SK-N-SH (cell line): ENCODE results near the gene PRRG3. TPM values are rescaled to one million over a fixed set of nuclear protein-coding genes. Genes with fewer than 3 reads are reported as not detected.

Experiments
- CTCF ChIA-PET: fragments of 300-600, 350-600 bp; formaldehyde crosslinking; extraction: SDS; loops from one replicate; lab custom pipeline; 2021; lab: Yijun Ruan, JAX
- POLR2A ChIA-PET: fragments of 350-600 bp; sonication (Branson Sonifier 250); formaldehyde crosslinking; extraction: SDS; loops from one replicate; lab custom pipeline; 2020; ENCODE audit warnings: antibody characterized with exemption, inconsistent platforms; lab: Yijun Ruan, JAX
- DNase-seq: peaks from one replicate; pipeline ENCODE4 v3.0.0; 2012
- H2AFZ ChIP-seq: fragments of 200-600 bp; sonication (generic); 2 replicates; pipeline ENCODE4 v1.8.1; 2016; ENCODE audit warnings: antibody characterized with exemption, mild to moderate bottlenecking, low read depth
- H3F3A ChIP-seq: fragments of 200-600 bp; sonication (generic); replicated peaks from 2 replicates; pipeline ENCODE3; 2016; ENCODE audit warnings: antibody characterized with exemption, mild to moderate bottlenecking; ENCODE audit not compliant: insufficient read depth
- H3K27ac ChIP-seq, 2 experiments: fragments of 200-500 bp in 1 of 2; fragments of 200-600 bp in 1 of 2; sonication (Bioruptor generic) in 1 of 2; sonication (generic), shearing (Covaris generic) in 1 of 2; 2 replicates each; pipeline versions ENCODE4 v1.5.1 to v1.6.1; 2014 to 2016; ENCODE audit warnings: low read depth in 2 of 2, inconsistent platforms in 1 of 2, low read length in 1 of 2, mild to moderate bottlenecking in 1 of 2, mixed read lengths in 1 of 2
- H3K27me3 ChIP-seq: fragments of 200-600 bp; sonication (generic), shearing (Covaris generic); 2 replicates; pipeline ENCODE4 v1.6.1; 2016; ENCODE audit warnings: mixed run types; ENCODE audit not compliant: insufficient read depth
- H3K36me3 ChIP-seq, 2 experiments: fragments of 200-500 bp in 1 of 2; fragments of 200-600 bp in 1 of 2; sonication (Bioruptor generic) in 1 of 2; sonication (generic) in 1 of 2; replicated peaks in 1 of 2; 2 replicates each; pipeline versions ENCODE3 to v1.5.1; 2014 to 2016; ENCODE audit warnings: low read length in 1 of 2, mild to moderate bottlenecking in 1 of 2; ENCODE audit not compliant: insufficient read depth in 2 of 2, control insufficient read depth in 1 of 2
- H3K4me1 ChIP-seq, 2 experiments: fragments of 200-500 bp in 1 of 2; fragments of 200-600 bp in 1 of 2; sonication (Bioruptor generic) in 1 of 2; sonication (generic), shearing (Covaris generic) in 1 of 2; 2 replicates each; pipeline versions ENCODE4 v1.5.1 to v1.6.1; 2014 to 2016; ENCODE audit warnings: low read depth in 1 of 2, low read length in 1 of 2, mixed run types in 1 of 2; ENCODE audit not compliant: insufficient read depth in 2 of 2, control insufficient read depth in 1 of 2
- H3K4me2 ChIP-seq: fragments of 200-600 bp; sonication (generic), shearing (Covaris generic); 2 replicates; pipeline ENCODE4 v1.6.1; 2017; ENCODE audit warnings: mixed run types
- H3K4me3 ChIP-seq, 2 experiments: fragments of 200-500 bp in 1 of 2; fragments of 200-600 bp in 1 of 2; sonication (Bioruptor generic) in 1 of 2; sonication (generic), shearing (Covaris generic) in 1 of 2; 2 replicates each; pipeline versions ENCODE4 v1.5.1 to v1.8.1; 2014 to 2016; ENCODE audit warnings: low read depth in 2 of 2, inconsistent platforms in 1 of 2, low read length in 1 of 2, mild to moderate bottlenecking in 1 of 2, mixed read lengths in 1 of 2, moderate library complexity in 1 of 2
- H3K79me2 ChIP-seq: fragments of 200-600 bp; sonication (generic); 2 replicates; pipeline ENCODE4 v1.8.1; 2017; ENCODE audit warnings: mild to moderate bottlenecking; ENCODE audit not compliant: insufficient read depth
- H3K9ac ChIP-seq: fragments of 200-600 bp; sonication (generic); 2 replicates; pipeline ENCODE4 v1.6.1; 2017; ENCODE audit warnings: mixed run types
- H3K9me2 ChIP-seq: fragments of 200-600 bp; sonication (generic); 2 replicates; pipeline ENCODE4 v1.6.1; 2017; ENCODE audit warnings: mixed run types
- H3K9me3 ChIP-seq: fragments of 200-600 bp; sonication (generic); 2 replicates; pipeline ENCODE4 v1.6.1; 2017; ENCODE audit warnings: mixed run types, mild to moderate bottlenecking, moderate library complexity
- H4K20me1 ChIP-seq: fragments of 200-600 bp; sonication (generic); 2 replicates; pipeline ENCODE4 v1.6.1; 2017; ENCODE audit warnings: mild to moderate bottlenecking, mixed run types; ENCODE audit not compliant: insufficient read depth
- ELF1 ChIP-seq: IDR thresholded peaks from 2 replicates; pipeline ENCODE4 v1.4.0; 2012
- EP300 ChIP-seq, 2 experiments: IDR thresholded peaks; 2 replicates each; pipeline versions ENCODE4 v1.4.0 to v1.6.1; 2012; ENCODE audit warnings: borderline replicate concordance in 1 of 2, low read depth in 1 of 2, low read length in 1 of 2
- RFX5 ChIP-seq: IDR thresholded peaks from 2 replicates; pipeline ENCODE4 v1.6.1; 2012; ENCODE audit warnings: mild to moderate bottlenecking, improper control_type of control experiment, low read length
- SIN3A ChIP-seq: IDR thresholded peaks from 2 replicates; pipeline ENCODE4 v1.6.1; 2012; ENCODE audit warnings: low read depth, mild to moderate bottlenecking, low read length, moderate library complexity, borderline replicate concordance
- YY1 ChIP-seq: IDR thresholded peaks from 2 replicates; pipeline ENCODE4 v1.4.0; 2012; ENCODE audit warnings: low read depth, mild to moderate bottlenecking
- WGBS: methylation state at CpG from one replicate; pipeline ENCODE4 v1.1.6; 2017; ENCODE audit warnings: low lambda C conversion rate; 5-methylcytosine and 5-hydroxymethylcytosine counted together
- polyA plus RNA-seq, 3 experiments: library from polyadenylated mRNA; depleted of rRNA; stranded (reverse); fragments of >200 nt; gene quantifications; 2 replicates each; pipeline ENCODE4 v1.2.3, GENCODE V29; 2012
- TF ChIP-seq, protein P1 (sequence below): IDR thresholded peaks from 2 replicates; pipeline ENCODE4; 2012
- TF ChIP-seq, protein P2 (sequence below): IDR thresholded peaks from 2 replicates; pipeline ENCODE4 v1.6.1; 2012; ENCODE audit warnings: mild to moderate bottlenecking, low read depth, low read length, moderate library complexity

The PRRG3 gene
- polyA plus RNA-seq, 1 of the 3 experiments (the other 2 are of a cell fraction) = not detected

DNA sequence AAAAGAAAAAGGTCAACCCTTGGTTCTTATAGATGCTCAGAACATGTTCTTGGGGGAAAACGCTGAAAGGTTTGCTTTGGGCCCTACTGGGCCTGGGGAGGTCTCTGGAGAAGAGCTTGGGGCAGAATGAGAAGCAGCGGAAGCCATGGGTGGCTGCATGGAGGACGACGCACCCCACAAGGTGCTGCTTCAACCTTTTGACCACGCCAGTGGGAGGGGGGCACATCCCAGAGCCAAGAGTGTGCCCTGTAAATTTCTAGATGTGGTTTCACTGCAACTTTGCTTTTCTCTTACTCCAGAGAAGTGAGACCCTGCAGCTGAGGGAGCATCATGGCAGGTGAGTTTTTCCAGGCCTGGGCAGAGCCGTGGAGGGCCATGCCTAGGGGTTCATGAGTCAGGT, 3.2 kb downstream of the PRRG3 start:
- WGBS = 0% methylated on average over 5 of the region's 6 CpGs
- no peaks in the 10 kb centered on the region for H4K20me1 ChIP-seq
- TF ChIP-seq YY1 = no peak
- TF ChIP-seq, all 33 proteins: peak for 0
- peaks cover 24% of the 10 kb centered on the region for H3K27me3 ChIP-seq
- no peak overlapping the region for H3K4me2 ChIP-seq
- no peak overlapping the region for H2AFZ ChIP-seq
- H3K9me2 ChIP-seq = no peaks in the 10 kb centered on the region
- H3K4me1 ChIP-seq = no peaks in the 10 kb centered on the region
- H3K27ac ChIP-seq = no peak overlapping the region
- ChIA-PET CTCF (no interaction called here), POLR2A (no interaction called here)
- no peaks in the 10 kb centered on the region for H3K36me3 ChIP-seq
- no peaks in the 10 kb centered on the region for H3F3A ChIP-seq
- no peak overlapping the region for H3K4me3 ChIP-seq
- no peak overlapping the region for H3K9ac ChIP-seq
- H3K9me3 ChIP-seq = no peaks in the 10 kb centered on the region
- DNase-seq = no peak
- no peaks in the 10 kb centered on the region for H3K79me2 ChIP-seq

DNA sequence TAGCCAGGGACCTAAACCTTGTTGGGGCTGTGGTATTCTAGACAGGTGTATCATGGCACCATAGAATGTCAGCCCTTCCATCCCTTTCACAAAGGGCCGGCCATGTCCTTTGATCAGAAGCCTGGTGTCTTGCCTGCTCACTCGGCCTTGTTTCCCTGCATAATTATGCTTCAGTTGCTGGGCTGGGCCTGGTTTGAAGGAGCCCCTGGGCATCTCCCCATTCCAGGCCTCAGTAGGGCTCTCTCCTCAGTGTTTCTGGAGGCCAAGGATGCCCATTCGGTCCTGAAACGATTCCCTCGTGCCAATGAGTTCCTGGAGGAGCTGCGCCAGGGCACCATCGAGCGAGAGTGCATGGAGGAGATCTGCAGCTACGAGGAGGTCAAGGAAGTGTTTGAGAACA, 4.5 kb downstream of the PRRG3 start:
- Histone ChIP-seq H3K9me2 (no peaks in the 10 kb centered on the region), H3K4me1 (no peaks in the 10 kb centered on the region), H3K27ac (no peak overlapping the region), H3K9me3 (no peaks in the 10 kb centered on the region), H3F3A (no peaks in the 10 kb centered on the region), H3K79me2 (no peaks in the 10 kb centered on the region), H2AFZ (no peak overlapping the region), H3K36me3 (no peaks in the 10 kb centered on the region), H3K4me3 (no peak overlapping the region), H4K20me1 (no peaks in the 10 kb centered on the region), H3K27me3 (peaks cover 26% of the 10 kb centered on the region), H3K4me2 (no peak overlapping the region), H3K9ac (no peak overlapping the region)
- no peak for DNase-seq
- CTCF ChIA-PET = no interaction called here
- POLR2A ChIA-PET = no interaction called here
- 2% methylated on average over 9 of the region's 9 CpGs for WGBS
- TF ChIP-seq RFX5 = no peak

DNA sequence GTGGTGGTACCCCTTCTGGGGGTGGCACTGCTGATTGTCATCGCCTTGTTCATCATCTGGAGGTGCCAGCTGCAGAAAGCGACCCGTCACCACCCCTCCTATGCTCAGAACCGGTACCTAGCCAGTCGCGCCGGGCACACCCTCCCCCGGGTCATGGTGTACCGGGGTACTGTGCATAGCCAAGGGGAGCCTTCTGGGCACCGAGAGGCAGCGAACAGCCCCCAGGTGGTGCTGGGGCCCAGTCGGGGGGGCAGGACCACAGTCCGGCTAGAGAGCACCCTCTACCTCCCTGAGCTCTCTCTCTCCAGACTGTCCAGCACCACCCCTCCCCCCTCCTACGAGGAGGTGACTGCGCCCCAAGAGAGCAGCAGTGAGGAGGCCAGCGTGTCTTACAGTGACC, 5.3 kb downstream of the PRRG3 start:
- no peak overlapping the region for H2AFZ ChIP-seq
- H3K9me3 ChIP-seq = no peaks in the 10 kb centered on the region
- CTCF ChIA-PET = no interaction called here
- no peak overlapping the region for H3K9ac ChIP-seq
- no CpG with 5 or more reads among the region's 16 CpGs for WGBS
- H3K27me3 ChIP-seq = peaks cover 24% of the 10 kb centered on the region
- no peak overlapping the region for H3K27ac ChIP-seq
- POLR2A ChIA-PET = no interaction called here
- H3K79me2 ChIP-seq = no peaks in the 10 kb centered on the region
- no peaks in the 10 kb centered on the region for H3K9me2 ChIP-seq
- no peaks in the 10 kb centered on the region for H4K20me1 ChIP-seq
- H3K4me1 ChIP-seq = no peaks in the 10 kb centered on the region
- no peaks in the 10 kb centered on the region for H3K36me3 ChIP-seq
- TF ChIP-seq SIN3A (no peak), ELF1 (no peak)
- TF ChIP-seq, protein P1, sequence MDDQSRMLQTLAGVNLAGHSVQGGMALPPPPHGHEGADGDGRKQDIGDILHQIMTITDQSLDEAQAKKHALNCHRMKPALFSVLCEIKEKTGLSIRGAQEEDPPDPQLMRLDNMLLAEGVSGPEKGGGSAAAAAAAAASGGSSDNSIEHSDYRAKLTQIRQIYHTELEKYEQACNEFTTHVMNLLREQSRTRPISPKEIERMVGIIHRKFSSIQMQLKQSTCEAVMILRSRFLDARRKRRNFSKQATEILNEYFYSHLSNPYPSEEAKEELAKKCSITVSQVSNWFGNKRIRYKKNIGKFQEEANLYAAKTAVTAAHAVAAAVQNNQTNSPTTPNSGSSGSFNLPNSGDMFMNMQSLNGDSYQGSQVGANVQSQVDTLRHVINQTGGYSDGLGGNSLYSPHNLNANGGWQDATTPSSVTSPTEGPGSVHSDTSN = no peak
- no peak overlapping the region for H3K4me2 ChIP-seq
- DNase-seq = no peak
- H3F3A ChIP-seq = no peaks in the 10 kb centered on the region
- no peak overlapping the region for H3K4me3 ChIP-seq

DNA sequence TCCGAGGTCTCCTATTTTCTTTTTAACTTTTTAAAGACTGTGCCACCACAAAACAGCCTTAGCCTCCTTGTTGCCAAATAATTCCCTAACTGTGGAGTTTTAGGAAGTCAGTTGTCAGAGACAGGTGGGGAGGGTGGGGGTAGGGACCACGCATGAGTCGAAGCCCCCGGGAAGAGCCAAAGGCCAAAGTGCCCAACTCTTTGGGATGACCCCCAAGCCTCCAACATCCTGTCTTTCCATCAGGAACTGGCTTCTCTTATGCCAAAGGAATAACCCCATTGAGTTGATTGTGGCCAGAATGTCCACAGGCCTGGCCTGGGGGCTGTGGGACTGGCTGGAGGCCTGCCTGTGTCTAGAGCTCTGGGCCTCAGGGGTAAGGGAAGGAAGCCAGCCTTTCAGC, 5.8 kb downstream of the PRRG3 start:
- ChIA-PET POLR2A (no interaction called here), CTCF (no interaction called here)
- no peaks in the 10 kb centered on the region for H3K79me2 ChIP-seq
- no peak overlapping the region for H2AFZ ChIP-seq
- WGBS = 69% methylated on average over 4 of the region's 4 CpGs
- DNase-seq = no peak
- no peaks in the 10 kb centered on the region for H3K36me3 ChIP-seq
- H3F3A ChIP-seq = no peaks in the 10 kb centered on the region
- peaks cover 19% of the 10 kb centered on the region for H3K27me3 ChIP-seq
- no peaks in the 10 kb centered on the region for H3K4me1 ChIP-seq
- H3K27ac ChIP-seq = no peak overlapping the region
- TF ChIP-seq, protein P2, sequence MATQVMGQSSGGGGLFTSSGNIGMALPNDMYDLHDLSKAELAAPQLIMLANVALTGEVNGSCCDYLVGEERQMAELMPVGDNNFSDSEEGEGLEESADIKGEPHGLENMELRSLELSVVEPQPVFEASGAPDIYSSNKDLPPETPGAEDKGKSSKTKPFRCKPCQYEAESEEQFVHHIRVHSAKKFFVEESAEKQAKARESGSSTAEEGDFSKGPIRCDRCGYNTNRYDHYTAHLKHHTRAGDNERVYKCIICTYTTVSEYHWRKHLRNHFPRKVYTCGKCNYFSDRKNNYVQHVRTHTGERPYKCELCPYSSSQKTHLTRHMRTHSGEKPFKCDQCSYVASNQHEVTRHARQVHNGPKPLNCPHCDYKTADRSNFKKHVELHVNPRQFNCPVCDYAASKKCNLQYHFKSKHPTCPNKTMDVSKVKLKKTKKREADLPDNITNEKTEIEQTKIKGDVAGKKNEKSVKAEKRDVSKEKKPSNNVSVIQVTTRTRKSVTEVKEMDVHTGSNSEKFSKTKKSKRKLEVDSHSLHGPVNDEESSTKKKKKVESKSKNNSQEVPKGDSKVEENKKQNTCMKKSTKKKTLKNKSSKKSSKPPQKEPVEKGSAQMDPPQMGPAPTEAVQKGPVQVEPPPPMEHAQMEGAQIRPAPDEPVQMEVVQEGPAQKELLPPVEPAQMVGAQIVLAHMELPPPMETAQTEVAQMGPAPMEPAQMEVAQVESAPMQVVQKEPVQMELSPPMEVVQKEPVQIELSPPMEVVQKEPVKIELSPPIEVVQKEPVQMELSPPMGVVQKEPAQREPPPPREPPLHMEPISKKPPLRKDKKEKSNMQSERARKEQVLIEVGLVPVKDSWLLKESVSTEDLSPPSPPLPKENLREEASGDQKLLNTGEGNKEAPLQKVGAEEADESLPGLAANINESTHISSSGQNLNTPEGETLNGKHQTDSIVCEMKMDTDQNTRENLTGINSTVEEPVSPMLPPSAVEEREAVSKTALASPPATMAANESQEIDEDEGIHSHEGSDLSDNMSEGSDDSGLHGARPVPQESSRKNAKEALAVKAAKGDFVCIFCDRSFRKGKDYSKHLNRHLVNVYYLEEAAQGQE = no peak
- no peak for TF ChIP-seq EP300 (IDR thresholded peaks at IDR 0.05; ENCODE audit: borderline replicate concordance in 1 of 2, low read depth in 1 of 2, low read length in 1 of 2)
- no peaks in the 10 kb centered on the region for H4K20me1 ChIP-seq
- H3K9ac ChIP-seq = no peak overlapping the region
- H3K9me3 ChIP-seq = no peaks in the 10 kb centered on the region
- no peaks in the 10 kb centered on the region for H3K9me2 ChIP-seq
- no peak overlapping the region for H3K4me2 ChIP-seq
- no peak overlapping the region for H3K4me3 ChIP-seq
